GM19467 (cell line): ENCODE measurements around the gene FBXO44.

Experiments
- ATAC-seq: cut with Tn5 transposase; IDR thresholded peaks from one replicate; pipeline ENCODE4 v1.9.1; 2021; ENCODE audit warnings: mild to moderate bottlenecking, moderate library complexity; ENCODE audit not compliant: unreplicated experiment

Gene FBXO44

GRCh38 chr1:11707621-11708276 is 53.1 kb downstream of the FBXO44 start:
- no peak for ATAC-seq

GRCh38 chr1:11708554-11709350 is 54.1 kb downstream of the FBXO44 start:
- ATAC-seq = no peak

- ATAC-seq = no peak
Measured at GRCh38 chr1:11711490-11711889, 56.8 kb downstream of the FBXO44 start.

- ATAC-seq = no peak
Measured at GRCh38 chr1:11712285-11712684, 57.6 kb downstream of the FBXO44 start.
